ENCODE measurements around the gene ANO4.

DNA sequence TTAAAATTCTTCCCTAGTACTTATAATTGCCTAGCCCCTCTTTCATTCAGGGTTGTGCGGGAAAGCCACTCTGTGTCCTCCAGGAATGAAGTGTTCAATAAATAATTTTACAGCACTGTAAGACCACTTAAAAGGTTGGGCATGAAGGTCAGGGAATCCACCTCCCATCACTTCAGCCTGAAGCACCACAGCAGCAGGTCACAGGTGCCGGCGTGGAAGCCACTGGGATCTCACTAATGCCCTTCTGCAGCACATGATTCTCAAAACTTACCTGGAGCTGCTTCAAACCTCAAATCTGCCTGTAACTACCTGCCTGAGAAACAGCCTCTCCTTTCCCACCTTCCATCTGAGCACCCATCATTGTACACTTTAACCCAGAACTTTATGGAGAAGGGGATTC lies 159.5 kb downstream of the ANO4 start:
- TF ChIP-seq, protein P1, sequence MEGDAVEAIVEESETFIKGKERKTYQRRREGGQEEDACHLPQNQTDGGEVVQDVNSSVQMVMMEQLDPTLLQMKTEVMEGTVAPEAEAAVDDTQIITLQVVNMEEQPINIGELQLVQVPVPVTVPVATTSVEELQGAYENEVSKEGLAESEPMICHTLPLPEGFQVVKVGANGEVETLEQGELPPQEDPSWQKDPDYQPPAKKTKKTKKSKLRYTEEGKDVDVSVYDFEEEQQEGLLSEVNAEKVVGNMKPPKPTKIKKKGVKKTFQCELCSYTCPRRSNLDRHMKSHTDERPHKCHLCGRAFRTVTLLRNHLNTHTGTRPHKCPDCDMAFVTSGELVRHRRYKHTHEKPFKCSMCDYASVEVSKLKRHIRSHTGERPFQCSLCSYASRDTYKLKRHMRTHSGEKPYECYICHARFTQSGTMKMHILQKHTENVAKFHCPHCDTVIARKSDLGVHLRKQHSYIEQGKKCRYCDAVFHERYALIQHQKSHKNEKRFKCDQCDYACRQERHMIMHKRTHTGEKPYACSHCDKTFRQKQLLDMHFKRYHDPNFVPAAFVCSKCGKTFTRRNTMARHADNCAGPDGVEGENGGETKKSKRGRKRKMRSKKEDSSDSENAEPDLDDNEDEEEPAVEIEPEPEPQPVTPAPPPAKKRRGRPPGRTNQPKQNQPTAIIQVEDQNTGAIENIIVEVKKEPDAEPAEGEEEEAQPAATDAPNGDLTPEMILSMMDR (optimal IDR thresholded peaks at IDR 0.05 in 1 of 3, IDR thresholded peaks at IDR 0.05 in 1 of 3, conservative IDR thresholded peaks at IDR 0.05 in 1 of 3; ENCODE audit: extremely low read depth in 1 of 3, insufficient read depth in 2 of 3, low read length in 3 of 3) = no peak
- TF ChIP-seq EZH2 (IDR thresholded peaks at IDR 0.05; ENCODE audit: low read length) = no peak

Data from keratinocyte (primary cell).